Neuronal stem cell (in vitro differentiated cells): Measurements from ENCODE around the gene MAP4K5.

ENCODE experiments used
- DNase-seq: peaks from one replicate; pipeline ENCODE4 v3.0.0-alpha.2; 2013; ENCODE audit warnings: low spot score
- H2AFZ ChIP-seq: one replicate; pipeline ENCODE4 v1.6.1; 2013; ENCODE audit warnings: mild to moderate bottlenecking, low read length, inconsistent platforms
- H2AK5ac ChIP-seq: 2 replicates; pipeline ENCODE4 v1.6.1; 2013; ENCODE audit warnings: low read depth, mild to moderate bottlenecking, inconsistent platforms, low read length, moderate library complexity, mixed read lengths
- H2BK120ac ChIP-seq: 2 replicates; pipeline ENCODE4 v1.6.1; 2013; ENCODE audit warnings: low read depth, mild to moderate bottlenecking, inconsistent platforms, low read length, moderate library complexity, mixed read lengths
- H2BK12ac ChIP-seq: one replicate; pipeline ENCODE4 v1.6.1; 2013; ENCODE audit warnings: low read length, inconsistent platforms
- H2BK15ac ChIP-seq: 2 replicates; pipeline ENCODE4 v1.6.1; 2013; ENCODE audit warnings: mild to moderate bottlenecking, low read length, inconsistent platforms, mixed read lengths
- H2BK5ac ChIP-seq: one replicate; pipeline ENCODE4 v1.6.1; 2013; ENCODE audit warnings: inconsistent platforms, mild to moderate bottlenecking, low read length, moderate library complexity
- H3K14ac ChIP-seq: one replicate; pipeline ENCODE4 v1.6.1; 2013; ENCODE audit warnings: low read length, inconsistent platforms
- H3K18ac ChIP-seq: 2 replicates; pipeline ENCODE4 v1.6.1; 2013; ENCODE audit warnings: low read length, inconsistent platforms
- H3K23ac ChIP-seq: 2 replicates; pipeline ENCODE4 v1.6.1; 2013; ENCODE audit warnings: low read depth, mild to moderate bottlenecking, mixed read lengths, low read length, inconsistent platforms; ENCODE audit not compliant: poor library complexity
- H3K27ac ChIP-seq: replicated peaks from 3 replicates; pipeline ENCODE4 v1.5.1; 2013; ENCODE audit warnings: low read length, inconsistent platforms
- H3K27me3 ChIP-seq, 3 experiments: 2 replicates each; pipeline ENCODE4 v1.6.1; 2013; ENCODE audit warnings: low read length in 3 of 3, mild to moderate bottlenecking in 2 of 3, inconsistent platforms in 1 of 3, low read depth in 1 of 3, mixed read lengths in 1 of 3, moderate library complexity in 1 of 3; ENCODE audit not compliant: control insufficient read depth in 3 of 3, insufficient read depth in 3 of 3
- H3K36me3 ChIP-seq, 2 donors: replicated peaks in 1 of 2; 2 replicates each; pipeline ENCODE4 v1.6.1; 2013; ENCODE audit warnings: low read length in 2 of 2; ENCODE audit not compliant: control insufficient read depth in 2 of 2, insufficient read depth in 2 of 2
- H3K4ac ChIP-seq: 2 replicates; pipeline ENCODE4 v1.6.1; 2013; ENCODE audit warnings: inconsistent platforms, mild to moderate bottlenecking, low read length, moderate library complexity
- H3K4me1 ChIP-seq, 2 donors: 1 replicate in 1 of 2; 2 replicates in 1 of 2; pipeline ENCODE4 v1.6.1; 2013; ENCODE audit warnings: low read length in 2 of 2, low read depth in 1 of 2; ENCODE audit not compliant: control insufficient read depth in 2 of 2, insufficient read depth in 1 of 2
- H3K4me2 ChIP-seq: one replicate; pipeline ENCODE4 v1.6.1; 2013; ENCODE audit warnings: mild to moderate bottlenecking, low read length, inconsistent platforms; ENCODE audit not compliant: insufficient read depth, poor library complexity, severe bottlenecking
- H3K4me3 ChIP-seq, 2 donors: 2 replicates each; pipeline ENCODE4 v1.5.1; 2013; ENCODE audit warnings: low read length in 2 of 2, mild to moderate bottlenecking in 2 of 2, inconsistent platforms in 1 of 2, moderate library complexity in 1 of 2
- H3K79me1 ChIP-seq: one replicate; pipeline ENCODE4 v1.6.1; 2013; ENCODE audit warnings: low read depth, mild to moderate bottlenecking, inconsistent platforms, low read length, moderate library complexity
- H3K9ac ChIP-seq: one replicate; pipeline ENCODE4 v1.6.1; 2013; ENCODE audit warnings: mild to moderate bottlenecking, low read depth, low read length, inconsistent platforms; ENCODE audit not compliant: poor library complexity
- H3K9me3 ChIP-seq, 2 donors: replicated peaks in 1 of 2; 2 replicates each; pipeline versions ENCODE3 to v1.6.1; 2013; ENCODE audit warnings: low read length in 2 of 2, mild to moderate bottlenecking in 2 of 2, inconsistent platforms in 1 of 2, low read depth in 1 of 2, mixed read lengths in 1 of 2, moderate library complexity in 1 of 2; ENCODE audit not compliant: control insufficient read depth in 2 of 2, insufficient read depth in 1 of 2
- H4K8ac ChIP-seq: one replicate; pipeline ENCODE4 v1.6.1; 2013; ENCODE audit warnings: low read depth, mild to moderate bottlenecking, inconsistent platforms, low read length, moderate library complexity
- H4K91ac ChIP-seq: one replicate; pipeline ENCODE4 v1.6.1; 2013; ENCODE audit warnings: low read length, low read depth, mild to moderate bottlenecking, inconsistent platforms; ENCODE audit not compliant: poor library complexity
- WGBS, 2 donors: extraction: QIAGEN DNeasy Blood & Tissue Kit; methylation state at CpG; one replicate each; pipeline ENCODE4 v1.1.7; 2013; ENCODE audit warnings: missing lambda C conversion rate in 2 of 2, mixed read lengths in 1 of 2; ENCODE audit not compliant: insufficient read length in 2 of 2, insufficient replicate concordance in 1 of 2; ENCODE audit errors: extremely low coverage in 2 of 2; 5-methylcytosine and 5-hydroxymethylcytosine counted together

MAP4K5 gene

GRCh38 chr14:50410071-50410470, 122.3 kb downstream of the MAP4K5 start:
- no peak overlapping the region for H3K4me2 ChIP-seq
- no peak overlapping the region for H3K23ac ChIP-seq
- H3K14ac ChIP-seq = no peak overlapping the region
- no peak overlapping the region for H2AFZ ChIP-seq
- H4K91ac ChIP-seq = no peak overlapping the region
- no peak overlapping the region for H2BK5ac ChIP-seq
- WGBS, 2 donors = no CpG with 5 or more reads among the region's 3 CpGs
- no peak overlapping the region for H3K4me3 ChIP-seq
- no peaks in the 10 kb centered on the region for H3K27me3 ChIP-seq
- H2BK12ac ChIP-seq = no peak overlapping the region
- H4K8ac ChIP-seq = no peak overlapping the region
- no peak overlapping the region for H2BK120ac ChIP-seq
- DNase-seq = no peak
- H3K27ac ChIP-seq = no peak overlapping the region
- H2AK5ac ChIP-seq = no peak overlapping the region
- no peaks in the 10 kb centered on the region for H3K79me1 ChIP-seq
- H2BK15ac ChIP-seq = no peak overlapping the region
- H3K36me3 ChIP-seq = peaks cover 2 to 4% of the 10 kb centered on the region in 2 donors
- no peak overlapping the region for H3K9ac ChIP-seq
- no peaks in the 10 kb centered on the region for H3K4me1 ChIP-seq
- no peak overlapping the region for H3K4ac ChIP-seq
- H3K9me3 ChIP-seq = peaks cover 11 to 15% of the 10 kb centered on the region in 2 donors
- H3K18ac ChIP-seq = no peak overlapping the region

- no peak overlapping the region for H3K9ac ChIP-seq
- no peak overlapping the region for H2BK12ac ChIP-seq
- H3K4me1 ChIP-seq = no peaks in the 10 kb centered on the region
- no peak overlapping the region for H2AFZ ChIP-seq
- H4K91ac ChIP-seq = no peak overlapping the region
- no peak overlapping the region for H2BK15ac ChIP-seq
- no peak overlapping the region for H3K18ac ChIP-seq
- no peak overlapping the region for H4K8ac ChIP-seq
- no peak overlapping the region for H3K4me3 ChIP-seq
- H3K27me3 ChIP-seq = no peaks in the 10 kb centered on the region
- H3K4ac ChIP-seq = no peak overlapping the region
- H3K27ac ChIP-seq = no peak overlapping the region
- H2AK5ac ChIP-seq = no peak overlapping the region
- no peaks in the 10 kb centered on the region for H3K36me3 ChIP-seq
- H3K23ac ChIP-seq = no peak overlapping the region
- WGBS, 2 donors = no CpG with 5 or more reads among the region's 6 CpGs
- H2BK120ac ChIP-seq = no peak overlapping the region
- no peak for DNase-seq
- H2BK5ac ChIP-seq = no peak overlapping the region
- peaks cover 8 to 11% of the 10 kb centered on the region in 2 donors for H3K9me3 ChIP-seq
- no peaks in the 10 kb centered on the region for H3K79me1 ChIP-seq
- no peak overlapping the region for H3K14ac ChIP-seq
- no peak overlapping the region for H3K4me2 ChIP-seq
Observed at GRCh38 chr14:50407111-50407812, 125.1 kb downstream of the MAP4K5 start.

- Histone ChIP-seq H4K8ac (no peak overlapping the region), H3K9me3 (peaks cover 6 to 7% of the 10 kb centered on the region in 2 donors), H3K23ac (no peak overlapping the region), H2BK5ac (no peak overlapping the region), H3K9ac (no peak overlapping the region), H3K4me2 (no peak overlapping the region), H3K14ac (no peak overlapping the region), H2AFZ (no peak overlapping the region), H3K79me1 (no peaks in the 10 kb centered on the region), H3K27ac (no peak overlapping the region), H4K91ac (no peak overlapping the region), H3K18ac (no peak overlapping the region), H2BK12ac (no peak overlapping the region), H3K4me3 (no peak overlapping the region), H3K36me3 (no peaks in the 10 kb centered on the region), H2BK120ac (no peak overlapping the region), H3K27me3 (no peaks in the 10 kb centered on the region), H2AK5ac (no peak overlapping the region), H2BK15ac (no peak overlapping the region), H3K4me1 (no peaks in the 10 kb centered on the region), H3K4ac (no peak overlapping the region)
- DNase-seq = no peak
Observed at GRCh38 chr14:50403419-50403818, 128.9 kb downstream of the MAP4K5 start.

- Histone ChIP-seq H3K27ac (no peak overlapping the region), H3K4me3 (no peak overlapping the region), H3K14ac (no peak overlapping the region), H3K4me1 (no peaks in the 10 kb centered on the region), H3K27me3 (no peaks in the 10 kb centered on the region), H3K23ac (no peak overlapping the region), H3K18ac (no peak overlapping the region), H2AK5ac (no peak overlapping the region), H3K9ac (no peak overlapping the region), H3K36me3 (no peaks in the 10 kb centered on the region), H3K4ac (no peak overlapping the region), H4K8ac (no peak overlapping the region), H3K79me1 (no peaks in the 10 kb centered on the region), H4K91ac (no peak overlapping the region), H3K9me3 (peaks cover 4 to 7% of the 10 kb centered on the region in 2 donors), H2BK120ac (no peak overlapping the region), H2AFZ (no peak overlapping the region), H2BK5ac (no peak overlapping the region), H2BK15ac (no peak overlapping the region), H2BK12ac (no peak overlapping the region), H3K4me2 (no peak overlapping the region)
- no peak for DNase-seq
- WGBS, 2 donors = no CpG with 5 or more reads among the region's 1 CpG
Observed at GRCh38 chr14:50402965-50403364, 129.4 kb downstream of the MAP4K5 start.
